K562 (cell line): ENCODE results near the gene CFAP141. TPM values are rescaled to one million over a fixed set of nuclear protein-coding genes. Genes with fewer than 3 reads are reported as not detected.

Experiments
- ATAC-seq: fragments of 200-7000 bp; cut with Tn5 transposase; 3 replicates; pipeline ENCODE4 v1.9.1; 2020; ENCODE audit warnings: moderate library complexity
- BruUV-seq: library from RNA; stranded (reverse); fragments of 400-500 nt; replicated peaks from 2 replicates; lab custom pipeline; 2021; lab: Mats Ljungman, UMichigan
- CTCF ChIA-PET: fragments of 300-600 bp; formaldehyde crosslinking; extraction: SDS; loops from one replicate; lab custom pipeline; 2021; ENCODE audit warnings: low intra/inter-chr PET ratio; lab: Yijun Ruan, JAX
- POLR2A ChIA-PET: fragments of 300-600, 350-650 bp; sonication (Branson Sonifier 250); formaldehyde crosslinking; extraction: SDS; loops from one replicate; lab custom pipeline; 2021; ENCODE audit warnings: antibody characterized with exemption, inconsistent platforms; lab: Yijun Ruan, JAX
- DNase-seq, 4 experiments: peaks; one replicate each; pipeline versions ENCODE4 v3.0.0 to v3.0.0-alpha.2; 2011 to 2018; ENCODE audit warnings: low spot score in 3 of 4, mixed read lengths in 3 of 4; ENCODE audit errors: extremely low read depth in 1 of 4
- FAIRE-seq: peaks from 2 replicates; lab custom pipeline; 2011; peaks lifted over from hg19 to GRCh38; lab: Jason Lieb, UNC
- H2AFZ ChIP-seq: 2 replicates; pipeline ENCODE4 v1.6.0; 2011; ENCODE audit warnings: low read depth, low read length, control low read depth, inconsistent platforms
- H3K27ac ChIP-seq: fragments of 200-600 bp; 3 replicates; pipeline ENCODE4 v1.8.0; 2011; ENCODE audit warnings: low read depth, mild to moderate bottlenecking, control low read depth, inconsistent platforms, low read length, moderate library complexity, mixed read lengths; ENCODE audit errors: extremely low read depth
- H3K27me3 ChIP-seq, 2 experiments: fragments of 300-600 bp in 1 of 2; 2 replicates in 1 of 2; 3 replicates in 1 of 2; pipeline versions ENCODE4 v1.6.0 to v1.8.0; 2011; ENCODE audit warnings: inconsistent platforms in 2 of 2, low read length in 2 of 2, mild to moderate bottlenecking in 1 of 2, mixed read lengths in 1 of 2, moderate library complexity in 1 of 2; ENCODE audit not compliant: control insufficient read depth in 2 of 2, insufficient read depth in 2 of 2
- H3K36me3 ChIP-seq: fragments of 300-600 bp; 3 replicates; pipeline ENCODE4 v1.8.0; 2011; ENCODE audit warnings: mild to moderate bottlenecking, low read length, inconsistent platforms; ENCODE audit not compliant: control insufficient read depth, insufficient read depth
- H3K4me1 ChIP-seq, 2 experiments: fragments of 200-600 bp in 1 of 2; replicated peaks in 1 of 2; 2 replicates in 1 of 2; 3 replicates in 1 of 2; pipeline versions ENCODE4 v1.5.1 to v1.8.0; 2011; ENCODE audit warnings: inconsistent platforms in 2 of 2, low read length in 2 of 2, mild to moderate bottlenecking in 1 of 2, mixed read lengths in 1 of 2, moderate library complexity in 1 of 2; ENCODE audit not compliant: control insufficient read depth in 2 of 2, insufficient read depth in 2 of 2
- H3K4me2 ChIP-seq: 2 replicates; pipeline ENCODE4 v1.6.1; 2011; ENCODE audit warnings: low read length, control low read depth, inconsistent platforms, mixed read lengths; ENCODE audit not compliant: insufficient read depth
- H3K4me3 ChIP-seq: fragments of 200-600 bp; sonication (generic), shearing (Covaris generic); 2 replicates; pipeline ENCODE4 v1.5.1; 2016; ENCODE audit warnings: control low read depth, inconsistent platforms
- H3K79me2 ChIP-seq: fragments of 200-600 bp; 3 replicates; pipeline ENCODE4 v1.8.0; 2011; ENCODE audit warnings: low read length, inconsistent platforms; ENCODE audit not compliant: control insufficient read depth, insufficient read depth
- H3K9ac ChIP-seq, 2 experiments: 2 replicates each; pipeline versions ENCODE4 v1.6.0 to v1.6.1; 2011; ENCODE audit warnings: low read depth in 2 of 2, low read length in 2 of 2, control low read depth in 1 of 2, inconsistent platforms in 1 of 2, mild to moderate bottlenecking in 1 of 2, mixed read lengths in 1 of 2; ENCODE audit not compliant: insufficient read depth in 1 of 2
- H3K9me1 ChIP-seq: one replicate; pipeline ENCODE4 v1.6.0; 2011; ENCODE audit warnings: inconsistent platforms, mild to moderate bottlenecking, low read length, moderate library complexity; ENCODE audit not compliant: control insufficient read depth, insufficient read depth
- H3K9me3 ChIP-seq: replicated peaks from 2 replicates; pipeline ENCODE4 v1.5.1; 2011; ENCODE audit warnings: low read depth, low read length, inconsistent platforms; ENCODE audit not compliant: control insufficient read depth, insufficient read depth
- H4K20me1 ChIP-seq: replicated peaks from 2 replicates; pipeline ENCODE4 v1.6.1; 2011; ENCODE audit warnings: low read length, inconsistent platforms, mixed read lengths; ENCODE audit not compliant: control insufficient read depth, insufficient read depth
- GATA2 ChIP-seq: sonication (generic); formaldehyde crosslinking; IDR thresholded peaks from 2 replicates; pipeline ENCODE4 v1.4.0; 2020; ENCODE audit warnings: mild to moderate bottlenecking, missing genetic modification reagents
- HMBOX1 ChIP-seq: sonication (generic); IDR thresholded peaks from 2 replicates; pipeline ENCODE4 v1.6.1; 2016
- LCOR ChIP-seq: sonication (generic); formaldehyde crosslinking; IDR thresholded peaks from 2 replicates; pipeline ENCODE4 v1.8.0; 2022; ENCODE audit warnings: mild to moderate bottlenecking, missing genetic modification reagents
- NBN ChIP-seq: fragments of 450-650 bp; IDR thresholded peaks from 2 replicates; pipeline ENCODE4 v1.6.1; 2016; ENCODE audit warnings: low read depth, mild to moderate bottlenecking
- POLR2AphosphoS5 ChIP-seq: IDR thresholded peaks from 2 replicates; pipeline ENCODE4 v1.6.1; 2011; ENCODE audit warnings: mild to moderate bottlenecking, low read depth, low read length, moderate library complexity; ENCODE audit not compliant: control insufficient read depth, insufficient read depth
- ZNF24 ChIP-seq: fragments of 450-650 bp; IDR thresholded peaks from 2 replicates; pipeline ENCODE4 v1.6.1; 2016
- ZNF318 ChIP-seq, 2 experiments: fragments of 450-650 bp; IDR thresholded peaks; 2 replicates each; pipeline ENCODE4 v1.6.1; 2016; ENCODE audit warnings: mild to moderate bottlenecking in 2 of 2, borderline replicate concordance in 1 of 2, low read depth in 1 of 2, moderate library complexity in 1 of 2
- ZNF644 ChIP-seq: fragments of 200-800 bp; sonication (Bioruptor generic); IDR thresholded peaks from 2 replicates; pipeline ENCODE4 v1.6.1; 2016; ENCODE audit warnings: low read depth, missing genetic modification characterization, missing compliant biosample characterization
- WGBS: fragments of 100-300 bp; shearing (Covaris generic); methylation state at CpG from one replicate; pipeline ENCODE4 v1.1.6; 2016; ENCODE audit warnings: low coverage, mixed read lengths; ENCODE audit not compliant: insufficient coverage; ENCODE audit errors: missing lambda C conversion rate; 5-methylcytosine and 5-hydroxymethylcytosine counted together
- in situ Hi-C: fragments of 300-500 bp; cut with MboI; formaldehyde crosslinking; loops from 4 replicates; pipeline ENCODE4 v1.15.0; 2018; ENCODE audit warnings: inconsistent platforms, mixed read lengths
- intact Hi-C: fragments of 100-400 bp; cut with micrococcal nuclease; formaldehyde crosslinking; loops from 2 replicates; pipeline ENCODE4 v1.14.2; 2022
- polyA plus RNA-seq, 8 experiments: library from polyadenylated mRNA; depleted of rRNA in 4 of 8; stranded (reverse) in 5 of 8; unstranded in 3 of 8; fragments of >200 nt; fragmentation: Nextera tagmentation in 2 of 8; fragmentation: Illumina TruSeq in 1 of 8; extraction: Ambion mirVana in 2 of 8; extraction: Trizol in 1 of 8; gene quantifications; 2 replicates each; pipeline versions ENCODE4 v1.2.1 to v1.2.3, GENCODE V29; 2011 to 2014; ENCODE audit warnings: inconsistent platforms in 1 of 8, missing spikeins in 1 of 8
- total RNA-seq, 7 experiments: library from RNA; depleted of rRNA in 6 of 7; stranded (reverse); fragments of >200 nt in 6 of 7; fragmentation: Illumina TruSeq in 2 of 7; extraction: Trizol in 2 of 7; gene quantifications; 2 replicates each; pipeline versions ENCODE4 v1.2.1 to v1.2.3, GENCODE V29; 2011 to 2021; ENCODE audit warnings: low replicate concordance in 1 of 7
- TF ChIP-seq, protein P1 (sequence below): sonication (generic); formaldehyde crosslinking; IDR thresholded peaks from 2 replicates; pipeline ENCODE4 v1.8.0; 2022; ENCODE audit warnings: missing genetic modification reagents, mild to moderate bottlenecking, borderline replicate concordance

Gene CFAP141
- total and polyA plus RNA-seq, 9 of the 15 experiments (the other 6 are each of a cell fraction or from before 2014, with no cell fraction given): not detected

DNA sequence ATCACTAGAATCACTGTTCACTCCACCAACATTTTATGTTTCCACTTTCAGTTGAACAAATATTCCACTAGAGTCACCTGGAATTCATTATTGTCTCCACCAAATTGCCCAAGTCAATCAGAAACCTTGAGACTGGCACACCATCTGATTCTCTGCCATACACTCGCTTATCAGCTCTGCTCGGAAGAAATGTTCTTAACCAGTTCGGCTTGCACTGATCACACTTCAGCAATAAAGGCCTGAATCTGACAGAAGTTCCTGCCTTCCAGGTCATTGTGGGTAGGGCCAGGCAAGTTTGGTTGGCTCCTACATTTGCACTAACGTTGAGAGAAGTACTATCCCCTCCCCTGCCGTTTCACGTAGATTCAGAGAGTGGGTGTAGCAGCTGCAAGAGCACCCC lies 24.2 kb downstream of the CFAP141 start (continued):
- TF ChIP-seq POLR2AphosphoS5 (0 out of 2 replicates have a peak, but pooled peaks have one; percentile 10), ZNF644 (no peak), HMBOX1 (0 out of 2 replicates have a peak, but pooled peaks have one; percentile 11), NBN (no peak), LCOR (CRISPR knock-in tag) (0 out of 2 replicates have a peak, but pooled peaks have one; percentile 17)

GRCh38 chr1:154179946-154180687 lies 26.0 kb downstream of the CFAP141 start:
- in situ Hi-C loops (no loop called here), intact Hi-C loops (loop anchor here (5.0 kb wide), 2 partner anchors 33 to 188 kb away; partner anchors contain the start of gene RPS27)
- H3K79me2 ChIP-seq: peaks cover 79% of the 10 kb centered on the region
- H2AFZ ChIP-seq: no peak overlapping the region
- ATAC-seq (no peak), DNase-seq (no peak), FAIRE-seq (no peak)
- no peaks in the 10 kb centered on the region for H3K27me3 ChIP-seq
- WGBS: 26% methylated on average over 3 of the region's 3 CpGs
- peak overlapping the region; percentile 94 for H3K4me2 ChIP-seq
- ChIA-PET POLR2A (interaction anchor here (1.1 to 3.9 kb wide), 7 partner anchors 9 to 189 kb away, joined by 3 to 22 read pairs (median 4); partner anchors contain the start of gene RPS27), CTCF (no interaction called here)
- no peaks in the 10 kb centered on the region; the same call in 1 of the 2 replicates for H3K9me3 ChIP-seq
- H3K4me3 ChIP-seq: peak overlapping the region; percentile 17; the same call in 1 of the 2 replicates
- H3K27ac ChIP-seq: peak overlapping the region; percentile 65
- H3K4me1 ChIP-seq: peaks cover 28 to 43% of the 10 kb centered on the region in 2 experiments
- H3K9ac ChIP-seq: peak overlapping the region; percentile 39 to 46; a peak in 2 of 4 replicates
- H3K36me3 ChIP-seq: peaks cover 60% of the 10 kb centered on the region
- BruUV-seq: no TSS peak
- H4K20me1 ChIP-seq: peaks cover 55% of the 10 kb centered on the region
- no peaks in the 10 kb centered on the region for H3K9me1 ChIP-seq
- 0 out of 2 replicates have a peak, but pooled peaks have one; percentile 11 for TF ChIP-seq GATA2 (CRISPR knock-in tag)
- peak; percentile 66; the same call in 1 of the 2 replicates for TF ChIP-seq ZNF24
- no peak for TF ChIP-seq ZNF318 (IDR thresholded peaks at IDR 0.05; ENCODE audit: borderline replicate concordance in 1 of 2, low read depth in 1 of 2)
- TF ChIP-seq, protein P1, sequence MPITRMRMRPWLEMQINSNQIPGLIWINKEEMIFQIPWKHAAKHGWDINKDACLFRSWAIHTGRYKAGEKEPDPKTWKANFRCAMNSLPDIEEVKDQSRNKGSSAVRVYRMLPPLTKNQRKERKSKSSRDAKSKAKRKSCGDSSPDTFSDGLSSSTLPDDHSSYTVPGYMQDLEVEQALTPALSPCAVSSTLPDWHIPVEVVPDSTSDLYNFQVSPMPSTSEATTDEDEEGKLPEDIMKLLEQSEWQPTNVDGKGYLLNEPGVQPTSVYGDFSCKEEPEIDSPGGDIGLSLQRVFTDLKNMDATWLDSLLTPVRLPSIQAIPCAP: no peak
